Activated CD8-positive, alpha-beta memory T cell treated with anti-CD3 and anti-CD28 coated beads, Interleukin-2, amount 50 U/mL, for 24 hours (primary cell): ENCODE results near the gene AOX1.
"Not testable (repeated sequence)": the region's sequence is repeated elsewhere in the genome, so short reads cannot be mapped to it uniquely, and the experiment has no call there.

Experiments
- DNase-seq: peaks from one replicate; pipeline ENCODE4 v3.0.0-alpha.2; 2020; ENCODE audit errors: extremely low read depth

The AOX1 gene

GRCh38 chr2:200665626-200666453, 80.0 kb downstream of the AOX1 start:
- DNase-seq = no peak

GRCh38 chr2:200667413-200667812, 81.6 kb downstream of the AOX1 start:
- DNase-seq = no peak

GRCh38 chr2:200668478-200668877, 82.7 kb downstream of the AOX1 start:
- DNase-seq = no peak

GRCh38 chr2:200669308-200669707, 83.5 kb downstream of the AOX1 start:
- no peak for DNase-seq

GRCh38 chr2:200670313-200670712, 84.5 kb downstream of the AOX1 start:
- no peak for DNase-seq

GRCh38 chr2:200670751-200671150, 84.9 kb downstream of the AOX1 start:
- no peak for DNase-seq

- DNase-seq = no peak
Observed at GRCh38 chr2:200673191-200673590, 87.4 kb downstream of the AOX1 start.

GRCh38 chr2:200674837-200675236, 89.0 kb downstream of the AOX1 start:
- no peak for DNase-seq

- no peak for DNase-seq
Observed at GRCh38 chr2:200677171-200677570, 91.4 kb downstream of the AOX1 start.

- DNase-seq = no peak
Observed at GRCh38 chr2:200677721-200678532, 92.1 kb downstream of the AOX1 start.

GRCh38 chr2:200679127-200679526, 93.3 kb downstream of the AOX1 start:
- DNase-seq = no peak

GRCh38 chr2:200679535-200679934, 93.7 kb downstream of the AOX1 start:
- DNase-seq = no peak

GRCh38 chr2:200681697-200682096, 95.9 kb downstream of the AOX1 start:
- DNase-seq = no peak

GRCh38 chr2:200682407-200682806, 96.6 kb downstream of the AOX1 start:
- DNase-seq = not testable (repeated sequence)

- no peak for DNase-seq
Observed at GRCh38 chr2:200687922-200688920, 102.4 kb downstream of the AOX1 start.

- no peak for DNase-seq
Observed at GRCh38 chr2:200689115-200689514, 103.3 kb downstream of the AOX1 start.

GRCh38 chr2:200693836-200694470, 108.1 kb downstream of the AOX1 start:
- DNase-seq = no peak

- DNase-seq = no peak
Observed at GRCh38 chr2:200695191-200695590, 109.4 kb downstream of the AOX1 start.

- DNase-seq = no peak
Observed at GRCh38 chr2:200695601-200696000, 109.8 kb downstream of the AOX1 start.

- DNase-seq = no peak
Observed at GRCh38 chr2:200698217-200698616, 112.4 kb downstream of the AOX1 start.

- DNase-seq = no peak
Observed at GRCh38 chr2:200699310-200699709, 113.5 kb downstream of the AOX1 start.
